Activated CD4-positive, CD25-positive, alpha-beta regulatory T cell (primary cell): ENCODE data around the gene SERPINA3.
"Not testable (repeated sequence)": the region's sequence is repeated elsewhere in the genome, so short reads cannot be mapped to it uniquely, and the experiment has no call there.

ENCODE experiments used
- DNase-seq, 4 experiments: peaks; one replicate each; lab custom pipeline; 2025; lab: John Stamatoyannopoulos, UW

Gene SERPINA3

GRCh38 chr14:94612174-94612573 lies at the start of gene SERPINA3:
TSS of gene SERPINA3 (plus strand) at chr14:94612391. CDS start at chr14:94614442, 2,051 bp downstream.
- no peak for DNase-seq

GRCh38 chr14:94562941-94563883 lies 49.0 kb upstream of the SERPINA3 start:
- no peak for DNase-seq

GRCh38 chr14:94564381-94564780 lies 47.8 kb upstream of the SERPINA3 start:
- DNase-seq: no peak

- DNase-seq: no peak
Measured at GRCh38 chr14:94568186-94568585, 44.0 kb upstream of the SERPINA3 start.

GRCh38 chr14:94569381-94570001 lies 42.7 kb upstream of the SERPINA3 start:
- no peak for DNase-seq

GRCh38 chr14:94570002-94570400 lies 42.2 kb upstream of the SERPINA3 start:
- DNase-seq: no peak

- no peak for DNase-seq
Measured at GRCh38 chr14:94570440-94570839, 41.8 kb upstream of the SERPINA3 start.

GRCh38 chr14:94571395-94571794 lies 40.8 kb upstream of the SERPINA3 start:
- DNase-seq: no peak

- DNase-seq: no peak
Measured at GRCh38 chr14:94571950-94572349, 40.2 kb upstream of the SERPINA3 start.

- no peak for DNase-seq
Measured at GRCh38 chr14:94572637-94573303, 39.4 kb upstream of the SERPINA3 start.

GRCh38 chr14:94573475-94574277 lies 38.5 kb upstream of the SERPINA3 start:
- DNase-seq: no peak

- DNase-seq: no peak
Measured at GRCh38 chr14:94574336-94574735, 37.9 kb upstream of the SERPINA3 start.

- no peak for DNase-seq
Measured at GRCh38 chr14:94575730-94576585, 36.2 kb upstream of the SERPINA3 start.

GRCh38 chr14:94577472-94577871 lies 34.7 kb upstream of the SERPINA3 start:
- DNase-seq: not testable (repeated sequence)

- no peak for DNase-seq
Measured at GRCh38 chr14:94578712-94579111, 33.5 kb upstream of the SERPINA3 start.

- no peak for DNase-seq
Measured at GRCh38 chr14:94581127-94581999, 30.8 kb upstream of the SERPINA3 start, which contains the start of gene SERPINA5. TSS of gene SERPINA5 (plus strand) at chr14:94581426. CDS start at chr14:94587363, 5,937 bp downstream.

- no peak for DNase-seq
Measured at GRCh38 chr14:94582199-94582750, 29.9 kb upstream of the SERPINA3 start.

GRCh38 chr14:94582851-94583250 lies 29.3 kb upstream of the SERPINA3 start:
- DNase-seq: no peak

GRCh38 chr14:94583557-94583956 lies 28.6 kb upstream of the SERPINA3 start:
- DNase-seq: no peak
